Measurements from ENCODE around the gene TSHZ1.

DNA sequence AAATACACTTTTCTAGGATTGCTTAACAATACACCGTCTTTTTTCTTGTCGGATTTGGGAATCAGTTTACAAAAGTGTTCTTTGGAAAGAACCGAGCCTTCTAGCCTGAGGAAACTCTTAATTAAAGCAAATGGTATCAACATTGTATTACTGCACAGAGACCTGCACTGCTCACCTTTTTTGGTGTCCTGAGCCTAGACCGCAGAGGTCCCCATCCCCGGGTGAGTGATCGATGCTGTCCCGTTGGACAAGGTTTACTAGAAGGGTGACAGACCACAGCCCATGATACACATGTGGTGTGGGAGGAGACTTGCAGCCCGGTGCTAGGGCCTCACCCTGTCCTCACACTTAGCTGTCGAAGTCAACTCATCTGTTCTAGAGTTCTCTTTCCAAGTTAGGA lies 55.3 kb downstream of the TSHZ1 start:
- TF ChIP-seq, protein P1, sequence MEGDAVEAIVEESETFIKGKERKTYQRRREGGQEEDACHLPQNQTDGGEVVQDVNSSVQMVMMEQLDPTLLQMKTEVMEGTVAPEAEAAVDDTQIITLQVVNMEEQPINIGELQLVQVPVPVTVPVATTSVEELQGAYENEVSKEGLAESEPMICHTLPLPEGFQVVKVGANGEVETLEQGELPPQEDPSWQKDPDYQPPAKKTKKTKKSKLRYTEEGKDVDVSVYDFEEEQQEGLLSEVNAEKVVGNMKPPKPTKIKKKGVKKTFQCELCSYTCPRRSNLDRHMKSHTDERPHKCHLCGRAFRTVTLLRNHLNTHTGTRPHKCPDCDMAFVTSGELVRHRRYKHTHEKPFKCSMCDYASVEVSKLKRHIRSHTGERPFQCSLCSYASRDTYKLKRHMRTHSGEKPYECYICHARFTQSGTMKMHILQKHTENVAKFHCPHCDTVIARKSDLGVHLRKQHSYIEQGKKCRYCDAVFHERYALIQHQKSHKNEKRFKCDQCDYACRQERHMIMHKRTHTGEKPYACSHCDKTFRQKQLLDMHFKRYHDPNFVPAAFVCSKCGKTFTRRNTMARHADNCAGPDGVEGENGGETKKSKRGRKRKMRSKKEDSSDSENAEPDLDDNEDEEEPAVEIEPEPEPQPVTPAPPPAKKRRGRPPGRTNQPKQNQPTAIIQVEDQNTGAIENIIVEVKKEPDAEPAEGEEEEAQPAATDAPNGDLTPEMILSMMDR (IDR thresholded peaks at IDR 0.05; ENCODE audit: low read length), result no peak
- no peak for TF ChIP-seq EZH2 (IDR thresholded peaks at IDR 0.05; ENCODE audit: borderline replicate concordance, low read length)
